Activated CD8-positive, alpha-beta memory T cell treated with anti-CD3 and anti-CD28 coated beads for 48 hours (primary cell): Measurements from ENCODE around the gene PREX1.

Experiments
- DNase-seq, 3 experiments: peaks; one replicate each; pipeline ENCODE4 v3.0.0-alpha.2; 2020; ENCODE audit warnings: low read depth in 2 of 3, low spot score in 2 of 3

PREX1 gene

GRCh38 chr20:48667889-48668413 lies 159.8 kb downstream of the PREX1 start:
- DNase-seq, result no peak

GRCh38 chr20:48667481-48667880 lies 160.3 kb downstream of the PREX1 start:
- no peak for DNase-seq

GRCh38 chr20:48665785-48666184 lies 162.0 kb downstream of the PREX1 start:
- DNase-seq, result no peak

GRCh38 chr20:48662711-48663110 lies 165.1 kb downstream of the PREX1 start:
- DNase-seq, result no peak

GRCh38 chr20:48661575-48662455 lies 166.0 kb downstream of the PREX1 start:
- DNase-seq, result no peak

GRCh38 chr20:48660788-48661187 lies 167.0 kb downstream of the PREX1 start:
- DNase-seq, result no peak

- DNase-seq, result no peak
These were observed 167.9 kb downstream of the PREX1 start for GRCh38 chr20:48659858-48660257.

- DNase-seq, result no peak
These were observed 169.3 kb downstream of the PREX1 start for GRCh38 chr20:48658505-48658904.

- DNase-seq, result no peak
These were observed 169.7 kb downstream of the PREX1 start for GRCh38 chr20:48658198-48658476.

GRCh38 chr20:48657426-48658197 lies 170.2 kb downstream of the PREX1 start:
- peak in 2 of 3 experiments; percentile 27 to 42 for DNase-seq

GRCh38 chr20:48656661-48657211 lies 171.1 kb downstream of the PREX1 start:
- no peak for DNase-seq

- no peak for DNase-seq
These were observed 171.7 kb downstream of the PREX1 start for GRCh38 chr20:48656137-48656536.

GRCh38 chr20:48653706-48654051 lies 174.1 kb downstream of the PREX1 start:
- DNase-seq, result no peak

- DNase-seq, result no peak
These were observed 174.7 kb downstream of the PREX1 start for GRCh38 chr20:48652961-48653705.

- DNase-seq, result no peak
These were observed 175.8 kb downstream of the PREX1 start for GRCh38 chr20:48651960-48652359.

- no peak for DNase-seq
These were observed 176.5 kb downstream of the PREX1 start for GRCh38 chr20:48651271-48651670.

- DNase-seq, result no peak
These were observed 177.9 kb downstream of the PREX1 start for GRCh38 chr20:48649868-48650267.

GRCh38 chr20:48649104-48649626 lies 178.6 kb downstream of the PREX1 start:
- no peak for DNase-seq

GRCh38 chr20:48648482-48649051 lies 179.2 kb downstream of the PREX1 start:
- DNase-seq, result no peak

- no peak for DNase-seq
These were observed 179.9 kb downstream of the PREX1 start for GRCh38 chr20:48647858-48648257.

- no peak for DNase-seq
These were observed 182.1 kb downstream of the PREX1 start for GRCh38 chr20:48645666-48646065.
